H1 (cell line): ENCODE measurements around the gene HDGFL3. TPM values are rescaled to one million over a fixed set of nuclear protein-coding genes. Genes with fewer than 3 reads are reported as not detected.

ENCODE experiments used
- CTCF ChIA-PET: fragments of 300-600 bp; sonication (Branson Sonifier 250); formaldehyde crosslinking; loops from one replicate; lab custom pipeline; 2021; ENCODE audit not compliant: partially characterized antibody; lab: Charles Lee
- POLR2A ChIA-PET: fragments of 300-600 bp; sonication (Branson Sonifier 250); formaldehyde crosslinking; loops from one replicate; lab custom pipeline; 2021; ENCODE audit warnings: inconsistent platforms; ENCODE audit not compliant: partially characterized antibody; lab: Charles Lee
- DNase-seq, 2 experiments: peaks; one replicate each; pipeline versions ENCODE4 v3.0.0 to v3.0.0-alpha.2; 2010 to 2022; ENCODE audit warnings: low spot score in 2 of 2, low read depth in 1 of 2, mixed read lengths in 1 of 2
- FAIRE-seq: peaks from 2 replicates; lab custom pipeline; 2011; peaks lifted over from hg19 to GRCh38; lab: Jason Lieb, UNC
- H2AFZ ChIP-seq: 2 replicates; pipeline ENCODE4 v1.8.1; 2012; ENCODE audit warnings: low read length, inconsistent platforms
- H2AK5ac ChIP-seq: 2 replicates; pipeline ENCODE4 v1.6.1; 2013; ENCODE audit warnings: low read depth, low read length
- H2BK120ac ChIP-seq: replicated peaks from 2 replicates; pipeline ENCODE3; 2013; ENCODE audit warnings: low read depth, low read length, inconsistent platforms
- H2BK12ac ChIP-seq: 2 replicates; pipeline ENCODE4 v1.6.1; 2013; ENCODE audit warnings: low read depth, low read length
- H2BK15ac ChIP-seq: 2 replicates; pipeline ENCODE4 v1.6.1; 2013; ENCODE audit warnings: low read length
- H2BK20ac ChIP-seq: 2 replicates; pipeline ENCODE4 v1.6.1; 2013; ENCODE audit warnings: low read length
- H2BK5ac ChIP-seq: 2 replicates; pipeline ENCODE4 v1.6.1; 2013; ENCODE audit warnings: low read depth, low read length
- H3K14ac ChIP-seq: 2 replicates; pipeline ENCODE4 v1.6.1; 2013; ENCODE audit warnings: inconsistent platforms; ENCODE audit not compliant: insufficient read length
- H3K18ac ChIP-seq: 2 replicates; pipeline ENCODE4 v1.6.1; 2013; ENCODE audit warnings: low read length; ENCODE audit errors: extremely low read depth
- H3K23ac ChIP-seq: 2 replicates; pipeline ENCODE4 v1.6.1; 2013; ENCODE audit warnings: inconsistent platforms; ENCODE audit not compliant: insufficient read length
- H3K23me2 ChIP-seq: 2 replicates; pipeline ENCODE4 v1.6.1; 2013; ENCODE audit warnings: low read depth, low read length
- H3K27ac ChIP-seq: 2 replicates; pipeline ENCODE4 v1.6.1; 2011; ENCODE audit warnings: low read depth, low read length, inconsistent platforms
- H3K27me3 ChIP-seq, 4 experiments: replicated peaks in 1 of 4; 1 replicate in 1 of 4; 2 replicates in 3 of 4; pipeline versions ENCODE4 v1.6.1 to v1.8.1; 2011 to 2013; ENCODE audit warnings: low read length in 3 of 4, mild to moderate bottlenecking in 3 of 4, inconsistent platforms in 2 of 4, mixed read lengths in 2 of 4, moderate library complexity in 1 of 4; ENCODE audit not compliant: control insufficient read depth in 3 of 4, insufficient read depth in 3 of 4; ENCODE audit errors: extremely low read depth in 1 of 4
- H3K36me3 ChIP-seq, 4 experiments: 2 replicates each; pipeline versions ENCODE4 v1.6.1 to v1.8.1; 2011 to 2013; ENCODE audit warnings: mild to moderate bottlenecking in 4 of 4, low read length in 3 of 4, moderate library complexity in 2 of 4, control low read depth in 1 of 4, inconsistent platforms in 1 of 4; ENCODE audit not compliant: insufficient read depth in 4 of 4, control insufficient read depth in 2 of 4
- H3K4ac ChIP-seq: replicated peaks from 2 replicates; pipeline ENCODE3; 2013; ENCODE audit warnings: low read length, low read depth, mixed read lengths, inconsistent platforms; ENCODE audit not compliant: insufficient read length
- H3K4me1 ChIP-seq, 4 experiments: replicated peaks in 1 of 4; 1 replicate in 1 of 4; 2 replicates in 3 of 4; pipeline versions ENCODE4 v1.6.1 to v1.8.1; 2011 to 2013; ENCODE audit warnings: low read length in 3 of 4, inconsistent platforms in 2 of 4, mixed read lengths in 1 of 4; ENCODE audit not compliant: insufficient read depth in 4 of 4, control insufficient read depth in 3 of 4
- H3K4me2 ChIP-seq, 2 experiments: 2 replicates each; pipeline versions ENCODE4 v1.6.1 to v1.8.1; 2011 to 2013; ENCODE audit warnings: low read depth in 2 of 2, low read length in 2 of 2, control low read depth in 1 of 2, inconsistent platforms in 1 of 2, mild to moderate bottlenecking in 1 of 2; ENCODE audit not compliant: insufficient read depth in 1 of 2
- H3K4me3 ChIP-seq, 4 experiments: fragments of 200-600, 300-600 bp in 1 of 4; sonication (generic), shearing (Covaris generic), sonication (Bioruptor Twin) in 1 of 4; 2 replicates each; pipeline versions ENCODE4 v1.5.1 to v1.8.1; 2011 to 2016; ENCODE audit warnings: low read length in 4 of 4, low read depth in 3 of 4, control low read depth in 2 of 4, inconsistent platforms in 2 of 4, mild to moderate bottlenecking in 2 of 4, mixed read lengths in 1 of 4, moderate library complexity in 1 of 4; ENCODE audit not compliant: insufficient read depth in 2 of 4; ENCODE audit errors: extremely low read depth in 1 of 4
- H3K56ac ChIP-seq: replicated peaks from 2 replicates; pipeline ENCODE3; 2013; ENCODE audit warnings: low read depth, mild to moderate bottlenecking, mixed read lengths, low read length, inconsistent platforms; ENCODE audit not compliant: insufficient read length
- H3K79me1 ChIP-seq: 2 replicates; pipeline ENCODE4 v1.6.1; 2013; ENCODE audit warnings: low read depth, low read length, control low read depth
- H3K79me2 ChIP-seq, 2 experiments: 2 replicates each; pipeline versions ENCODE4 v1.6.1 to v1.8.1; 2012 to 2013; ENCODE audit warnings: low read length in 2 of 2, mild to moderate bottlenecking in 2 of 2, inconsistent platforms in 1 of 2; ENCODE audit not compliant: insufficient read depth in 2 of 2, control insufficient read depth in 1 of 2
- H3K9ac ChIP-seq, 4 experiments: replicated peaks in 1 of 4; 1 replicate in 1 of 4; 2 replicates in 3 of 4; pipeline versions ENCODE4 v1.6.1 to v1.8.1; 2011 to 2013; ENCODE audit warnings: low read depth in 3 of 4, low read length in 3 of 4, control low read depth in 2 of 4, mild to moderate bottlenecking in 2 of 4, moderate library complexity in 2 of 4, inconsistent platforms in 1 of 4; ENCODE audit errors: extremely low read depth in 1 of 4
- H3K9me3 ChIP-seq, 2 experiments: 2 replicates each; pipeline versions ENCODE4 v1.6.1 to v1.8.1; 2012 to 2013; ENCODE audit warnings: mild to moderate bottlenecking in 2 of 2, moderate library complexity in 2 of 2, control low read depth in 1 of 2, inconsistent platforms in 1 of 2, low read depth in 1 of 2, low read length in 1 of 2, mixed read lengths in 1 of 2; ENCODE audit not compliant: insufficient read depth in 2 of 2
- H4K20me1 ChIP-seq, 2 experiments: replicated peaks in 1 of 2; 2 replicates each; pipeline versions ENCODE3 to v1.8.1; 2011 to 2013; ENCODE audit warnings: inconsistent platforms in 2 of 2, low read length in 2 of 2, mild to moderate bottlenecking in 1 of 2; ENCODE audit not compliant: insufficient read depth in 2 of 2, control insufficient read depth in 1 of 2
- H4K5ac ChIP-seq: 2 replicates; pipeline ENCODE4 v1.6.1; 2013; ENCODE audit warnings: low read length, low read depth, mixed read lengths, inconsistent platforms; ENCODE audit not compliant: insufficient read length
- H4K8ac ChIP-seq: 2 replicates; pipeline ENCODE4 v1.8.0; 2013; ENCODE audit warnings: mild to moderate bottlenecking, moderate library complexity, low read length, inconsistent platforms; ENCODE audit not compliant: insufficient read depth; ENCODE audit errors: extremely low read depth
- H4K91ac ChIP-seq: replicated peaks from 2 replicates; pipeline ENCODE3; 2013; ENCODE audit warnings: low read length, mixed read lengths, inconsistent platforms; ENCODE audit not compliant: insufficient read length
- POU5F1 ChIP-seq: IDR thresholded peaks from 2 replicates; pipeline ENCODE4 v1.6.1; 2011; ENCODE audit warnings: low read depth, mild to moderate bottlenecking, low read length, moderate library complexity
- SP1 ChIP-seq: IDR thresholded peaks from 2 replicates; pipeline ENCODE4 v1.6.1; 2011; ENCODE audit warnings: low read depth, low read length
- SRF ChIP-seq: IDR thresholded peaks from 2 replicates; pipeline ENCODE4 v1.6.1; 2011; ENCODE audit warnings: mild to moderate bottlenecking, low read depth, low read length, moderate library complexity
- WGBS, 2 experiments: shearing (Covaris generic) in 1 of 2; methylation state at CpG; one replicate each; pipeline versions ENCODE4 v1.1.6 to v1.1.7; 2013 to 2015; ENCODE audit warnings: low lambda C conversion rate in 2 of 2, mixed read lengths in 2 of 2, inconsistent platforms in 1 of 2, low coverage in 1 of 2, missing lambda C conversion rate in 1 of 2; ENCODE audit not compliant: insufficient replicate concordance in 2 of 2, insufficient coverage in 1 of 2, insufficient read length in 1 of 2; ENCODE audit errors: extremely low coverage in 1 of 2, missing lambda C conversion rate in 1 of 2; 5-methylcytosine and 5-hydroxymethylcytosine counted together
- polyA plus RNA-seq, 7 experiments: library from polyadenylated mRNA; depleted of rRNA in 3 of 7; stranded (reverse) in 5 of 7; unstranded in 2 of 7; fragments of >200 nt in 5 of 7; fragments of 200-250 nt in 2 of 7; gene quantifications; 1 replicate in 5 of 7; 2 replicates in 1 of 7; 4 replicates in 1 of 7; pipeline versions ENCODE4 v1.2.1 to v1.2.3, GENCODE V29; 2011 to 2013; ENCODE audit warnings: missing spikeins in 2 of 7, mixed read lengths in 2 of 7
- total RNA-seq: library from RNA; stranded (reverse); fragmentation: NEBNext Ultra II Directional; extraction: Animal tissue kit (Norgen Biotek cat#: 25700); gene quantifications from 2 replicates; pipeline ENCODE4 v1.2.1, GENCODE V29; 2021

Gene HDGFL3
- total and polyA plus RNA-seq, 2 of the 8 experiments (the other 6 are each of a cell fraction or from before 2014, with no cell fraction given): 14.1 to 149 TPM

GRCh38 chr15:83123529-83123928, 84.1 kb downstream of the HDGFL3 start:
- 88% methylated on average over 1 of the region's 1 CpG; no CpG with 5 or more reads in 1 of the 2 experiments for WGBS, 2 experiments
- no peak overlapping the region for H4K8ac ChIP-seq
- H3K56ac ChIP-seq: no peak overlapping the region
- H3K18ac ChIP-seq: no peak overlapping the region
- H2AFZ ChIP-seq: no peak overlapping the region
- H3K4me2 ChIP-seq: no peak overlapping the region
- H2BK12ac ChIP-seq: no peak overlapping the region
- no peak overlapping the region for H4K5ac ChIP-seq
- H3K79me1 ChIP-seq: no peaks in the 10 kb centered on the region; the same call in 1 of the 2 replicates
- no peak overlapping the region for H2BK5ac ChIP-seq
- H3K27ac ChIP-seq: no peak overlapping the region
- H3K36me3 ChIP-seq: no peaks in the 10 kb centered on the region
- no peaks in the 10 kb centered on the region for H4K20me1 ChIP-seq
- H3K79me2 ChIP-seq: no peaks in the 10 kb centered on the region
- H3K23ac ChIP-seq: no peak overlapping the region
- no peak for TF ChIP-seq SRF
- no peak for TF ChIP-seq POU5F1
- no peak for TF ChIP-seq SP1
- H2BK15ac ChIP-seq: no peak overlapping the region
- H2BK120ac ChIP-seq: no peak overlapping the region
- no peak overlapping the region for H3K9ac ChIP-seq
- DNase-seq (no peak), FAIRE-seq (no peak)
- H3K9me3 ChIP-seq: no peaks in the 10 kb centered on the region
- no peak overlapping the region for H3K4me3 ChIP-seq
- no peaks in the 10 kb centered on the region for H3K4me1 ChIP-seq
- H2BK20ac ChIP-seq: no peak overlapping the region
- ChIA-PET POLR2A (no interaction called here), CTCF (no interaction called here)
- H2AK5ac ChIP-seq: no peak overlapping the region
- H4K91ac ChIP-seq: no peak overlapping the region
- H3K27me3 ChIP-seq: no peaks in the 10 kb centered on the region; a peak in 1 of 7 replicates
- H3K23me2 ChIP-seq: no peaks in the 10 kb centered on the region
- H3K4ac ChIP-seq: no peak overlapping the region
- no peak overlapping the region for H3K14ac ChIP-seq
